Effector memory CD8-positive, alpha-beta T cell (primary cell): ENCODE measurements around the gene NUCB1.

Experiments used
- ATAC-seq: fragments of 150-1000 bp; cut with Tn5 transposase; replicated peaks from 2 replicates; pipeline ENCODE4 v1.10.0; 2021; ENCODE audit warnings: mild to moderate bottlenecking, moderate library complexity
- DNase-seq, 3 experiments: peaks; one replicate each; pipeline ENCODE4 v3.0.0; 2021
- H3K27ac Mint-ChIP-seq, 2 donors: one replicate each; pipeline ENCODE4 v1.8.0; 2022; ENCODE audit warnings: mild to moderate bottlenecking in 2 of 2, mixed read lengths in 2 of 2, moderate library complexity in 2 of 2
- H3K27me3 Mint-ChIP-seq, 2 donors: one replicate each; pipeline ENCODE4 v1.8.0; 2022; ENCODE audit warnings: mixed read lengths in 2 of 2
- H3K36me3 Mint-ChIP-seq: one replicate; pipeline ENCODE4 v1.8.0; 2022; ENCODE audit warnings: mild to moderate bottlenecking, moderate library complexity, mixed read lengths; ENCODE audit not compliant: insufficient read depth
- H3K4me1 Mint-ChIP-seq, 2 donors: one replicate each; pipeline ENCODE4 v1.8.0; 2022; ENCODE audit warnings: low read depth in 2 of 2, mixed read lengths in 2 of 2
- H3K4me3 Mint-ChIP-seq, 2 donors: one replicate each; pipeline ENCODE4 v1.8.0; 2022; ENCODE audit warnings: mild to moderate bottlenecking in 2 of 2, mixed read lengths in 2 of 2, moderate library complexity in 2 of 2
- H3K9me3 Mint-ChIP-seq, 2 donors: one replicate each; pipeline ENCODE4 v1.8.0; 2022; ENCODE audit warnings: mixed read lengths in 2 of 2

The NUCB1 gene

DNA sequence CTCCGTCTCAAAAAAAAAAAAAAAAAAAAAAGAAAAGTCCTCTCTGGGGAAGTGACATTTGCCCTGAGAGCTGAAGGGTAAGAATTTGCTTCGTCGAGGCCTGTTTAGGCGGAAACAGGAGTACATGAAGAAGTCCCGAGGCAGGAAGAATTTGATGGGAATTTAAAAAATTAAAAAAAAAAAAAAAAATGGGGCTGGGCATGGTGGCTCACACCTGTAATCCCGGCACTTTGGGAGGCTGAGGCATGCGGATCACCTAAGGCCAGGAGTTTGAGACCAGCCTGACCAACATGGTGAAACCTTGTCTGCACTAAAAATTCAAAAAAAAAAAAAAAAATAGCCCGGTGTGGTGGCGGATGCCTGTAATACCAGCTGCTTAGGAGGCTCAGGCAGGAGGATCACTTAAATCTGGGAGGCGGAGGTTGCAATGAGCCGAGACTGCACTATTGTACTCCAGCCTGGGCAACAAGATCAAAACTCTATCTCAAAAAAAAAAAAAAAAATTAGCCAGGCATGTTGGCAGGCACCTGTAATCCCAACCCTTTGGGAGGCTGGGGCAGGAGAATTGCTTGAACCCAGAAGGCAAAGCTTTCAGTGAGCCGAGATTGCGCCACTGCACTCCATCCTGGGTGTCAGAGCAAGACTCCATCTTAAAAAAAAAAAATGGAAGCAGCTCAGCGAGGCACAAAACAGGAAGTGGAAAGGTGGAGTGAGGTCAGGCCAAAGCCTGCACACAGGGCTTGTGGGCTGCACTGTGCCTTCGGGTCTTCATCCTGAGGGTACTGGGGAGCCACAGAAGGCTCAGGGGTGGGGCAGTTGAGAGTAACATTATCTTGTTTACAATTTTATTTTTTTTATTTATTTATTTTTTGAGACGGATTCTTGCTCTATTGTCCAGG, 59.5 kb downstream of the NUCB1 start:
- no peaks in the 10 kb centered on the region for H3K9me3 Mint-ChIP-seq
- DNase-seq (no peak), ATAC-seq (no peak)
- H3K36me3 Mint-ChIP-seq = peaks cover 33% of the 10 kb centered on the region
- H3K27ac Mint-ChIP-seq = peak overlapping the region in 1 of 2 donors; percentile 39
- no peak overlapping the region for H3K4me3 Mint-ChIP-seq
- H3K27me3 Mint-ChIP-seq = no peaks in the 10 kb centered on the region
- peaks cover 41 to 49% of the 10 kb centered on the region in 2 donors for H3K4me1 Mint-ChIP-seq

DNA sequence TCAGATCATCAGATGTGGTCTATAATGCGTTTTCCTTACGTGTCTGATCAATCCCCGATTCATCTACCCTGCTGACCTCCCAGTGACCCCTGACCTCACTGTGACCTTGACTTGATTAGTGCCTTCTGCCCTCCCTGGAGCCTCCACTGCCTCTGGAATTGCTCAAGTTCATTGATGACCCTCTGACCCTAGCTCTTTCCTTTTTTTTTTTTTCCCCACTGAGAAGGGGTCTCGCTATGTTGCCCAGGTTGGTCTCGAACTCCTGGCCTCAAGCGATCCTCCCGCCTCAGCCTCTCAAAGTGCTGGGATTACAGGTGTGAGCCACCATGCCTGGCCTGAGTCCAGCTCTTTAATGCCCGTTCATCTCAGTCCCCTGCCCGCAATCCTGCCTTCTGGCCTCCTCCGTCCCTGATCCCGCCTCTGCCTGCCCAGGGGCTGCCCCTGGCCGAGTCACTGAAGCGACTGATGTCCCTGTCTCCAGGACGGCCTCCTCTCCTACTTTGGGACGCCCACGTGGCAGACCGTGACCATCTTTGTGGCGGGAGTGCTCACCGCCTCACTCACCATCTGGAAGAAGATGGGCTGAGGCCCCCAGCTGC, 61.0 kb downstream of the NUCB1 start:
- no peak for ATAC-seq
- Mint-ChIP-seq H3K4me1 (peaks cover 47 to 54% of the 10 kb centered on the region in 2 donors), H3K27me3 (no peaks in the 10 kb centered on the region), H3K4me3 (no peak overlapping the region), H3K27ac (no peak overlapping the region), H3K36me3 (peaks cover 42% of the 10 kb centered on the region), H3K9me3 (no peaks in the 10 kb centered on the region)
- DNase-seq = no peak

DNA sequence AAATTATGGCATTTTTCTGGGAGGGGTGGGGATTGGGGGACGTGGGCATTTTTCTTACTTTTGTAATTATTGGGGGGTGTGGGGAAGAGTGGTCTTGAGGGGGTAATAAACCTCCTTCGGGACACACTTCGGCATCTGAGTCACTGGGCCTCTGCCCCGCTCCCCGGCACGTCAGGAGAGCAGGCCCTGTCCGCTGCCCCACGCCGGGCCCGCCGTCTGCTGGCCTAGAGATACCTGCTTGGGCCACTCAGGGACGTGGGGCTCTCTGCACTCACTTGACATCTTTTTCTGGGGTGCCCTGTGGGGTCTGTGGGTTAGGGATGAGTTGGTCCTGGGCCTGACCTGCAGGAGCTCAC, 61.5 kb downstream of the NUCB1 start:
- DNase-seq (no peak), ATAC-seq (no peak)
- peak overlapping the region; percentile 97 to 98 for H3K4me3 Mint-ChIP-seq
- peaks cover 43% of the 10 kb centered on the region for H3K36me3 Mint-ChIP-seq
- H3K9me3 Mint-ChIP-seq = no peaks in the 10 kb centered on the region
- peaks cover 49 to 56% of the 10 kb centered on the region in 2 donors for H3K4me1 Mint-ChIP-seq
- peak overlapping the region; percentile 95 to 99 for H3K27ac Mint-ChIP-seq
- no peaks in the 10 kb centered on the region for H3K27me3 Mint-ChIP-seq

DNA sequence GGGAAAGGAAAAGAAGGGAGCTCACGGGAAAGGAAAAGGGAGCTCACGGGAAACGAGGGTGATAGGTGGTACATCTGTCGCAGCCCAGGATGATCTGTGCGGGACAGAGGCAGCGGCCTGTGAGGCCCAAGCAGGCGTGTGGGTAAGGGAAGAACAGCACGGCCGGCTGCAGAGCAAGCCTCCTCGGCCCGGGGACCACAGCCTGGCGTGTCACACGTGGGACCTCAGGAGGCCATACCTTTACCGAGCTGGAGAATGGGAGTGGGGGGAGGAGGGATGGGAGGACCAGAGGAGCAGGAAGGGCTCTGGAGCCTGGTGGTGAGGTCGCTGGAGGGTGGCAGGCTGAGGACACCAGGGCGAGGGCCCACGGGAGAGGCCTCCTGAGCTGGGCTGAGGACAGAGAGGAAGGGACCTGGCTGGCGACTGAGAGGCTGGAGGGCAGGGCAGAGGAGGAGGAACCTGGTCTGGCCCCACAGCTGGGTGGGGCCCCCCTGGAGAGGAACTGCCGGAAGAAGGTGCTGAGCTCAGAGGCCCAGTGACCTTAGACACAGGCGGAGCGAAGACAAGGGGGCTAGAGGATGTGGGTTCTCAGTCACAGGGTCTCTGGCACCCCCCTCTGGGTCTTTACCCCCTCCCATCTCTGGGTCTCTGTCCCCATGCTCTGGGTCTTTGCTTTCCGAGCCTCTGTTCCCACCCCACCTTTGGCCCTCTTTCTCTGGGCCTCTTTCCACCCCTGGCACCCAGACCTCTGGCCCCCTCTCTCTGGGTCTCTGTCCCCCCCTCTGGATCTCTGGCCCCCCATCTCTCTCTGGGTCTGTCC, 62.1 kb downstream of the NUCB1 start:
- peaks cover 43% of the 10 kb centered on the region for H3K36me3 Mint-ChIP-seq
- peaks cover 49 to 55% of the 10 kb centered on the region in 2 donors for H3K4me1 Mint-ChIP-seq
- DNase-seq (peak in 1 of 3 experiments; percentile 19), ATAC-seq (no peak)
- no peaks in the 10 kb centered on the region for H3K27me3 Mint-ChIP-seq
- peak overlapping the region; percentile 97 to 98 for H3K4me3 Mint-ChIP-seq
- H3K27ac Mint-ChIP-seq = peak overlapping the region; percentile 95 to 99
- no peaks in the 10 kb centered on the region for H3K9me3 Mint-ChIP-seq

DNA sequence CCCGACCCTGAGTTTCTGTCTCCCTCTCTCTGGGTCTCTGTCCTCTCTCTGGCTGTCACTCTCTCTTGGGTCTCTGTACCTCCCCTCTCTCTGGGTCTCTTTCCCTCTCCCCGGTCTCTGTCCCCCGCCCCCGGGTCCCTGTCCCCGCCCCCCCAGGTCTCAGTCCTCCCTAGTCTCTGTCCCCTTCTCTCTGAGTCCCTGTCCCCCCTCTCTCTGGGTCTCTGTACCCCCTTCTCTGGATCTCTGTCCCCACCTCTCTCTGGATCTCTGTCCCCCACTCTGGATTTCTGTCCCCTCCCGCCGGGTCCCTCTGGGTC, 62.7 kb downstream of the NUCB1 start:
- H3K27ac Mint-ChIP-seq = peak overlapping the region; percentile 95 to 99
- ATAC-seq = no peak
- no peaks in the 10 kb centered on the region for H3K9me3 Mint-ChIP-seq
- peak overlapping the region; percentile 97 to 98 for H3K4me3 Mint-ChIP-seq
- H3K27me3 Mint-ChIP-seq = no peaks in the 10 kb centered on the region
- no peak for DNase-seq
- peaks cover 49% of the 10 kb centered on the region for H3K36me3 Mint-ChIP-seq
- peaks cover 49 to 56% of the 10 kb centered on the region in 2 donors for H3K4me1 Mint-ChIP-seq

DNA sequence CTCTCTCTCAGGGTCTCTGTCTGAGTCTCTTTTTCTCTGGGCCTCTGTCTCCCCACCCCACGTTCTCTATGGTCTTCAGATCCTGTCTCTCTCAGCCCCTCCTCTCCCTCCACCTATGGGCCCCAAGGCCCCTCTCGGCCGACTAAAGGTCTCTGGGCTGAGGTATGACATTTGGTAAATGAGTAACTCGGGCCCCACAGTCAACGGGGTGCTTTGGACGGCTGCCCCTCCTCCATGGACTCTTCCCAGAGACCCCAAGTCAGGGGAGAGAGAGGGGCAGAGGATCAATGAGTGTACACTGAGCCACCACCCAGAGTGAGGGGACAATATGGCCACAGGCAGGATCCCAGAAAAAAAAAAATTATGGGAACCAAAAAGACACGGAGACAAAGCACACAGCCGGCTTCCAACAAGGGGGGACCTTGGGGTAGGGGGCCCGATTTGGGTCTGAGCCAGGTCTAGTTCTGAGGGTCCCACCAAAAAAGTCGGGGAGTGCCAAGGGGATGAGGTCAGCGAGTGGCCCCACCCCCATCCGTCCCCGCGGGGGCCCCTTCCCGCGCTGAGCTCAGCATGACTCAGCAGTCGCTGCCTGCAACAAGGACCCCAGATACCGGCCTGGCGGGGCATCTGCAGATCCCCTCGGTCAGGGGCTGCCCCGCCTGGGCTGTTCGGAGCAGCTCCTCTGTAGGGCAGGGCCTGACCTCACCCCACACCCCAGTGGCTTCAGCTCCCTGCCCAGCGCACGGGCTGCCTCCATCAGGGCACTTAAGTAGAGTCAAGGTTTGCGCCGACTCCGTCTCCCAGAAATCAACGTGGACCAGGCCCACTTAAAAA, 63.5 kb downstream of the NUCB1 start:
- ATAC-seq = no peak
- DNase-seq = peak in 1 of 3 experiments; percentile 22
- H3K27ac Mint-ChIP-seq = peak overlapping the region; percentile 95 to 99
- H3K4me3 Mint-ChIP-seq = peak overlapping the region; percentile 97 to 98
- peaks cover 49 to 61% of the 10 kb centered on the region in 2 donors for H3K4me1 Mint-ChIP-seq
- no peaks in the 10 kb centered on the region for H3K9me3 Mint-ChIP-seq
- no peaks in the 10 kb centered on the region for H3K27me3 Mint-ChIP-seq
- H3K36me3 Mint-ChIP-seq = peaks cover 53% of the 10 kb centered on the region

DNA sequence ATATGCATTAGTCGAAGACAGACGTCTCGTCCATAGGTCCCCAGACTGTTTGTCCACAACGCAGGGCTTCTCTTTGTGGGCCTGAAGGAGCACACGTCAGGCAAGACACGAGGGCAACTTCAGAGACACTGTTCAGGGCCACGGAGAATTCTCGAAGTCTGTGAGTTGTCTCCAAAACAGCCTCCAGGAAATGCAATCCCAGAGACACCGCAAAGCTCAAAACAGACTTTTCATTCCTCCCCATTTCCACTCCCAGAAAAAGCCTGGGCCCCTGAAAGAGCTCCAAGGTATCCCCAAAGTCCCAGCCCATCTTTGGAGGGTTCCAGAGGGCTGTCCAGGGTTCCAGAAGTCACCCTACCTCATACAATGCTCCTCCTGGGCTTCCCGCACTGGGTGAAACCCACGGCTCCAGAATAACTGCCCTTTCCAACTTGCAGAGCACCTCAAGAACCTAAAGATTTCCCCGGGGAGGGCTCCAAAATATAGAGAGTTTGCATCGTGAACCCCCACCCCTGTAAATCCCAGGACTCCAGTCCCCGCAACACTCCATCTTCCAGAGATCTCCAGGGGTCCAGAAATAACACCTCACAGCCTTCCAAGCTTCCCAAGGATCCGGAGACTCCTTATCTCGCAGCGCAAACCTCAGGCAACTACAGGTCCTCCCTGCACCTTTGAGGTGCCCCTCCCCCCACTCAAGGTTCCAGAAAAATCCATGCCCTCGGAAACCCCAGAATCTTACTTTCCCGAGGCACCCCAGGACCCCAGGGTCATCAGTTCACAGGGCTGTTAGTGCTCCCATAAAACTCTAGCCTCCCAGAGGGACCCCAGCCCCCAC, 64.3 kb downstream of the NUCB1 start:
- Mint-ChIP-seq H3K27me3 (no peaks in the 10 kb centered on the region), H3K4me1 (peaks cover 49 to 60% of the 10 kb centered on the region in 2 donors), H3K36me3 (peaks cover 60% of the 10 kb centered on the region), H3K27ac (peak overlapping the region; percentile 95 to 99), H3K9me3 (no peaks in the 10 kb centered on the region), H3K4me3 (peak overlapping the region; percentile 97 to 98)
- ATAC-seq (no peak), DNase-seq (no peak)

DNA sequence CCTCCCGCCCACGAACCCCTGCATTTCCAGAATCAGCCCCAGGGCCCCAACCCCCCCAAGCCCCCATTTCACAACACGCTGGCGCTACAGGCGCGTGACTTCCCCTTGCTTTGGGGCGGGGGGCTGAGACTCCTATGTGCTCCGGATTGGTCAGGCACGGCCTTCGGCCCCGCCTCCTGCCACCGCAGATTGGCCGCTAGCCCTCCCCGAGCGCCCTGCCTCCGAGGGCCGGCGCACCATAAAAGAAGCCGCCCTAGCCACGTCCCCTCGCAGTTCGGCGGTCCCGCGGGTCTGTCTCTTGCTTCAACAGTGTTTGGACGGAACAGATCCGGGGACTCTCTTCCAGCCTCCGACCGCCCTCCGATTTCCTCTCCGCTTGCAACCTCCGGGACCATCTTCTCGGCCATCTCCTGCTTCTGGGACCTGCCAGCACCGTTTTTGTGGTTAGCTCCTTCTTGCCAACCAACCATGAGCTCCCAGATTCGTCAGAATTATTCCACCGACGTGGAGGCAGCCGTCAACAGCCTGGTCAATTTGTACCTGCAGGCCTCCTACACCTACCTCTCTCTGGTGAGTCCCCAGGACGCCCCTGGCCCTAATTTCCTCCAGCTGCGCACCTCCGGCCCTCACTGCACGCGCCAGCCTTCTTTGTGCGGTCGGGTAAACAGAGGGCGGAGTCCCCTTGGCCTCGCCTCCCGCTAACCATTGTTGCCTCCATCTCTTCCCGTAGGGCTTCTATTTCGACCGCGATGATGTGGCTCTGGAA, 65.1 kb downstream of the NUCB1 start, which contains the start of gene FTL:
FTL (plus strand) TSS at position 270 of the 766 bp plus-strand sequence; CDS start at position 469, 199 bp downstream.
- peaks cover 62% of the 10 kb centered on the region for H3K36me3 Mint-ChIP-seq
- H3K27ac Mint-ChIP-seq = peak within 1 kb of the TSS; percentile 95 to 99
- H3K4me3 Mint-ChIP-seq = peak within 1 kb of the TSS; percentile 97 to 98
- H3K4me1 Mint-ChIP-seq = peaks cover 49 to 60% of the 10 kb centered on the region in 2 donors
- no peaks in the 10 kb centered on the region for H3K9me3 Mint-ChIP-seq
- ATAC-seq (peak; percentile 74), DNase-seq (peak; percentile 71 to 82 (median 82))
- H3K27me3 Mint-ChIP-seq = no peaks in the 10 kb centered on the region

DNA sequence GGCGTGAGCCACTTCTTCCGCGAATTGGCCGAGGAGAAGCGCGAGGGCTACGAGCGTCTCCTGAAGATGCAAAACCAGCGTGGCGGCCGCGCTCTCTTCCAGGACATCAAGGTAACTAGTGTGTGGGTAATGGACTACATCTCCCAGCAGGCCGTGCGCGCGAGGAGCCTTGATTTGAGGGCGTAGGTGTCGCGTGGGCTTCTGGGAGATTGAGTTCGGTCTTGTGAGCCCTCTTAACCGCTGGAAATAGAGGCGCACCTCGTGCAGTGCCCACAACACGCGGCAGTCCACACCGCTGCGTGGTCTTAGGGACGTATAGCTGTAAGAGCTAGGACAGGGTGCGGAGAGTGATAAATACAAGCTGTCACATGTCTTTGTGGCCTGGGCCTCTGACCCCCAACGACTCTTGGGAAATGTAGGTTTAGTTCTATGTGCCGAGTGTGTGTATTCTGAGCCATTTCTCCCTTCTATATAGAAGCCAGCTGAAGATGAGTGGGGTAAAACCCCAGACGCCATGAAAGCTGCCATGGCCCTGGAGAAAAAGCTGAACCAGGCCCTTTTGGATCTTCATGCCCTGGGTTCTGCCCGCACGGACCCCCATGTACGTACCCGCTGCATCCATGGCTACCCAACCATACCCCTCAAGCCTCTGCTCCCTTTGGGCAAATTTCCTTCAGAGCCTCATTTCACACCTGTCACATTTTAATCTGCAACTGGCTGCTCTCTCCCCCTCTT, 65.9 kb downstream of the NUCB1 start:
- peak; percentile 76 for ATAC-seq

DNA sequence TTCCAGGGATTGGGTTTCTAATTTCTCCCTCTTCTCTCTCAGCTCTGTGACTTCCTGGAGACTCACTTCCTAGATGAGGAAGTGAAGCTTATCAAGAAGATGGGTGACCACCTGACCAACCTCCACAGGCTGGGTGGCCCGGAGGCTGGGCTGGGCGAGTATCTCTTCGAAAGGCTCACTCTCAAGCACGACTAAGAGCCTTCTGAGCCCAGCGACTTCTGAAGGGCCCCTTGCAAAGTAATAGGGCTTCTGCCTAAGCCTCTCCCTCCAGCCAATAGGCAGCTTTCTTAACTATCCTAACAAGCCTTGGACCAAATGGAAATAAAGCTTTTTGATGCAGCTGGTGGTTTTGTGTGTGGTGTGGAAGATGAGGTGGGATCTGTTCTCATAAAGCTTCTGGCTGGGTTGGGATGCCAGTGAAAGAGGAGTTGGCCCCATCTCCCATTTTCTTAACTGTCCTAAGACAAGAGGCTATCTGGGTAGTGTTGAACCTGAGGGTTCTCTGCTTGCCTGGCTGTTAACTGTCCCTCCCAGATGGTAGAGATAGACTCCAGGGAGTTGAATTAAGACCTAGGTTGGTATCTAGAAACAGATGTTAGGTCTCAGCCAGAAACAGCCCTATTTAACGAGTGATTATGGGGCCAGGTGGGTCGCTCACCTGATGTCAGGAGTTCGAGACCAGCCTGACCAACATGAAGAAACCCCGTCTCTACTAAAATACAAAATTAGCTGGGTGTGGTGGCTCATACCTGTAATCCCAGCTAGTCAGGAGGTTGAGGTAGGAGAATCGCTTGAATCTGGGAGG, 66.6 kb downstream of the NUCB1 start:
- no peak for DNase-seq
- Mint-ChIP-seq H3K36me3 (peaks cover 68% of the 10 kb centered on the region), H3K4me1 (peaks cover 54 to 59% of the 10 kb centered on the region in 2 donors)

More for the DNA sequence above, 65.9 kb downstream of the NUCB1 start:
- H3K4me1 Mint-ChIP-seq = peaks cover 52 to 63% of the 10 kb centered on the region in 2 donors
- peaks cover 65% of the 10 kb centered on the region for H3K36me3 Mint-ChIP-seq
- DNase-seq = peak; percentile 82 to 90 (median 85)
- H3K4me3 Mint-ChIP-seq = peak overlapping the region; percentile 97 to 98
- peak overlapping the region; percentile 94 to 99 for H3K27ac Mint-ChIP-seq
- H3K27me3 Mint-ChIP-seq = no peaks in the 10 kb centered on the region
- H3K9me3 Mint-ChIP-seq = no peaks in the 10 kb centered on the region

More for the DNA sequence above, 66.6 kb downstream of the NUCB1 start:
- Mint-ChIP-seq H3K9me3 (no peaks in the 10 kb centered on the region), H3K4me3 (peak overlapping the region; percentile 97 to 98), H3K27ac (peak overlapping the region; percentile 73 to 99), H3K27me3 (no peaks in the 10 kb centered on the region)
- no peak for ATAC-seq
